ENCODE data around the gene LIN7C.

The LIN7C gene

GRCh38 chr11:27512238-27512637, 5.7 kb upstream of the LIN7C start:
- no peak for DNase-seq
- intact Hi-C loops (cut with DNase I): no loop called here

GRCh38 chr11:27509908-27510307, 3.3 kb upstream of the LIN7C start:
- DNase-seq: no peak
- intact Hi-C loops (cut with DNase I): no loop called here

DNA sequence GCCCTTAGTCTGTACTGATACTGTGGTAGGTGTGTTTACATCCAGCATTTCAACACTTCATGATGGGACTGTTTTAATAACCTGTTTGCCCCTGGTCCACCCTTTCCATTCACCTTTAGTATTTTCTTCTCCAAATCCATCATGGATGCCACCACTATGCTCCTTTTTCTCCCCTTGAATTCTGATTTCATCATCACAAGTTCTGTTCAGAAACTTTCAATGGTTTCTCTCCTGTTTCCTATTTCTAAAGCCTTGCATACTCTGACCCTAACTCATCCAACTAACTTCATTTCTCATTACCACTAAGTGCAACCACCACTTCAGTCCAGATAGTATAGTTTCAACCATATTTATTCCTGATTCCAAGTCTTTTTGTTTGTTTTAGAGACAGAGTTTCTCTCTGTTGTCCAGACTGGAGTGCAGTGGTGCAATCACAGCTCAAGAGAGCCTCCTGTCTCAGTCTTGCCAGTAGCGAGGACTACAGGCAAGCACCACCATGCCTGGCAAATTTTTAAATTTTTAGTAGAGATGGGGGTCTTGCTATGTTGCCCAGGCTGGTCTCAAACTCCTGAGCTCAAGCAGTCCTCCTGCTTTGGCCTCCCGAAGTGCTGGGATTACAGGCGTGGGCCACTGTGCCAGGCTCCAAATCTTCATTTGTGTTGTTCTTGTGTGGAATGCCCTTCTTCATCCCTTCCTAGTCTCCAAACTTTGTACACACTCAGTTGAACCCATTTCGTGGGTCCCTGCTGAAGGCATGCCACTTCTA, 1.2 kb upstream of the LIN7C start:
- no peak for DNase-seq
- intact Hi-C loops (cut with DNase I): no loop called here

- DNase-seq: no peak
- intact Hi-C loops (cut with DNase I): no loop called here
These were observed 788 bp downstream of the LIN7C start for GRCh38 chr11:27505781-27506180.

DNA sequence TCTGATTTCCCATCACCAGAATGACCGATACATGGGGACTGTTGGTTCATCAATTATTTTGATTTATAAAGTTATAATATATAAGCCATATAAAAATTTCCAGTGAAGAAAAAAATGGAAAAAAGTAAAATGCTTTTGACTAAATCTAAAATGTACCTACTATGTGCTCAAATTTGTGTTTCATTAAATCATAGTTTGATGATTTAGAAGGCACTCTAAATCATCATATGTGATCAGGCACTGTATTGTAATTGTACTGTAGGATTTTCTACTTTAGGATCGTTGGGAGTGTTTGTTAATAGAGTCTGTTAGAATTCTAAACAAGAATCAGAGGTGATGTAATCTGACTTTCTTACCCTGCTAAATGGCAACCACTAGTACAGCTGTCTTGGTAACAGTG, 2.4 kb downstream of the LIN7C start:
- intact Hi-C loops (cut with DNase I): no loop called here
- no peak for DNase-seq

GRCh38 chr11:27501100-27501499, 5.5 kb downstream of the LIN7C start:
- no peak for DNase-seq
- intact Hi-C loops (cut with DNase I): no loop called here

DNA sequence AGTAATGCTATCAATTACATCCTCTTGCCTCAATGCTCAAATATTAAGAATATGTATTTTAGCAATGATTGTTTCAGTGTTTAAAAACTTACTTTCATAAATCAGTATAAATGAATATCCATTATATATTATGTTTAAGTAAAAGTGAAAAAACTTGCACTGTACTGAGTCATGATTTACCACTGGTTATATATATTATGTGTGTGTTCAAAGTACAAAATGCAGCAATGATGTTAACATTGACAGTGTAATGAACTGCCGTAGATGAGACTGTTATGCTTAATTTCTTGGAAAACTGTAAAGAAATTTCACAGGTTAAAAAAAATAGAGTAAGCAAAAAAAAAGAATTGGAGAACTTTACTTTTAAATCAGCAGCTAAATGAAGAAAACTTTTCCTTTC, 8.7 kb downstream of the LIN7C start:
- DNase-seq: no peak
- intact Hi-C loops (cut with DNase I): no loop called here

GRCh38 chr11:27497284-27497866, 9.2 kb downstream of the LIN7C start:
- intact Hi-C loops (cut with DNase I): no loop called here
- no peak for DNase-seq

- intact Hi-C loops (cut with DNase I): no loop called here
These were observed 10.1 kb downstream of the LIN7C start for GRCh38 chr11:27496461-27496860.

GRCh38 chr11:27495710-27496300, 10.8 kb downstream of the LIN7C start:
- intact Hi-C loops (cut with DNase I): no loop called here
- DNase-seq: no peak

More at GRCh38 chr11:27496461-27496860, 10.1 kb downstream of the LIN7C start:
- no peak for DNase-seq

GRCh38 chr11:27489092-27489491, 17.5 kb downstream of the LIN7C start:
- intact Hi-C loops (cut with DNase I): loop anchor here (10.0 kb wide), 1 partner anchor 734 kb away; no protein-coding TSS in a partner anchor
- DNase-seq: no peak

DNA sequence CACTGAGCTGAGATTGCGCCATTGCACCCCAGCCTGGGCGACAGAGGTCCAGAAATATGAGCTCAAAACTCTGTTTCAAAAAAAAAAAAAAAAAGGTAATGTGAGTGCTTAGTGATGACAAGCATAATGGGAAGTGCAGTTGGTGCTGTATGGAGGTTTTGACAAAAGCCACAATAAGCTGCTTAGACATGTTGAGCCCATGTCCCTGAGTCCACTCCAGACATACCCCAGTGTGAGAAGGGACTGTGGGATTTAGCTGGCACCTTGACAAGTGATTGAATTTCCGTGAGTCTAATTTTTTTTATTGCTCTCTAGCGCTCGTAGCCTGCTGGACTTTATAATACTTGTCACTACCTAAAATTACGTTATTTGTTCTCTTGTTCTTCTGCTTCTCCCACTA, 18.9 kb downstream of the LIN7C start:
- no peak for DNase-seq
- intact Hi-C loops (cut with DNase I): loop anchor here (10.0 kb wide), 1 partner anchor 733 kb away; no protein-coding TSS in a partner anchor

DNA sequence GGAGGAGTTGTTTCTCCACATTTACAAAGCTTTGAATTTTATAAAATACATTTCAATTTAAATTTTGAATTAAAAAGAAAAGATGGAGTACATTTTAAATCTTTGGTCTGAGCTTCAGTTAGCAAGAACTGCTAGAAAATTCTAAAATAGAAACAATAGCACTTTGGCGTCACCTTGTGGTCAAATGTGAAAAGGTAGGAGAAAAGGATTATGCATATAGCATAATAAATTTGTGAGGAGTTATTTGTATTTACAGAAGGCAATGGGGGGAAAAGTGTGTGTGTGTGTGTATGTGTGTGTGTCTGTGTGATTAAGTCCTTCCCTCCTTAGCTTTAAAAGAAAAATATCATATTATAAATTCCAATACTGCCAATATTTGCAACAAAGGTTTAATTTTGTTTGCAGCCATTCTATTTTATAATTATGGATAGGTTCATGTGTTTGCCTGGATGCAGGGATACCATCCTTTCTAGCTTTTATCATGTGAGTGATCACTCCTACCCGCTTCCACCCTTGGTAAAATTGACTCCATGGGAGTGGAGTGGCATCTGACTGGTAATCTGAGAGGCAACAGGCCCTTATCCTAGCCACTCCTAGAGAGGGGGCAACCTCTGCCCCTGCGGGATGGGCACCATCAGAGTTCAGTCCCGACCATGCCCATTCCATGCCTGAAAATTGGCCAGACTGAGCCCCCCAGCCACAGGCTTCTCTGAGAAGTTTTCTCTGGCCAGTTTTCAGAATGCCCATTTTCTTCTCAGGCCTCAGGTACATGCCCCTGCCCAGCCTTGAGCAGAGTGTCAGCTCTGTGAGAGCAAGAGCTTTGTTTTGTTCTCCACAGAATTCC, 20.4 kb downstream of the LIN7C start:
- intact Hi-C loops (cut with DNase I): loop anchor here (1.0 to 10.0 kb wide), 2 partner anchors 302 to 731 kb away; no protein-coding TSS in a partner anchor
- peak in 2 of 10 donors; percentile 32 to 59 for DNase-seq

GRCh38 chr11:27482793-27483192, 23.8 kb downstream of the LIN7C start:
- intact Hi-C loops (cut with DNase I): loop anchor here (10.0 kb wide), 1 partner anchor 728 kb away; no protein-coding TSS in a partner anchor

GRCh38 chr11:27481992-27482391, 24.6 kb downstream of the LIN7C start:
- intact Hi-C loops (cut with DNase I): loop anchor here (10.0 kb wide), 1 partner anchor 727 kb away; no protein-coding TSS in a partner anchor
- no peak for DNase-seq

More at GRCh38 chr11:27482793-27483192, 23.8 kb downstream of the LIN7C start:
- no peak for DNase-seq

GRCh38 chr11:27477831-27478230, 28.7 kb downstream of the LIN7C start:
- intact Hi-C loops (cut with DNase I): no loop called here
- no peak for DNase-seq

DNA sequence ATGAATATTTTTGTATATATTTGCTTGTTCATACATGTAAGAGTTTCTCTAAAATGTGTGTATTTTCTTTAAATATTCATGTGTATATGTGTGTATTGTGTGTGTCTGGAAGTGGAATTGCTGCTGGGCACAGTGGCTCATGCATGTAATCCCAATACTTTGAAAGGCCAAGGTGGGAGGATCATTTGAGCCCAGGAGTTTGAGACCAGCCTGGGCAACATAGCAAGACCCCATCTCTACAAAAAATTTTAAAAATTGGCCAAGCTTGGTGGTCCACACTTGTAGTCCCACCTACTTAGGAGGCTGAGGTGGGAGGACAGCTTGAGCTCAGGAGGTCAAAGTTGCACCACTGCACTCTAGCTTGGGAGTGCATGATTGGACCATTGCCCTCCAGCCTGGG, 29.3 kb downstream of the LIN7C start:
- intact Hi-C loops (cut with DNase I): no loop called here
- DNase-seq: no peak

DNA sequence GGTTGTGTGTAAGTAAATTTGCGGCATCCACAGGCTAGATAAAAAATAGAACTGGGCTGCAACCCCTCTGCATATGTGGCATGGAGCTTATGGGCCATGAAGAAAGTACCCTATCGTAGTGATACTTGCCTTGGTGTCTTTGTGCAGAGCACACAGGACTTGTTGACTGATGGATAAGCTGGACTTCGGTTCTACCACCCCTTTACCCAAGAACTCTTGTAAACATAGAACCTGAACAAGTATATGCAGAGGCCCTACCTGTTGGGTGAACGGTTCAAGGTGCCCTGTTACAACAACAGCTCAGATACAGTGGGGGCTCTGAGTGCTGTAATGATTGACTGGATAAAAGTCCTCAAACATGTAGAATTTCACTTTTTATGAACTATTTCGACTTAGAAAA, 30.9 kb downstream of the LIN7C start:
- DNase-seq: no peak
- intact Hi-C loops (cut with DNase I): no loop called here

- DNase-seq: no peak
- intact Hi-C loops (cut with DNase I): loop anchor here (5.0 kb wide), 1 partner anchor 111 kb away; the partner anchor contains the start of gene CCDC34
These were observed 33.6 kb downstream of the LIN7C start for GRCh38 chr11:27473017-27473406.

DNA sequence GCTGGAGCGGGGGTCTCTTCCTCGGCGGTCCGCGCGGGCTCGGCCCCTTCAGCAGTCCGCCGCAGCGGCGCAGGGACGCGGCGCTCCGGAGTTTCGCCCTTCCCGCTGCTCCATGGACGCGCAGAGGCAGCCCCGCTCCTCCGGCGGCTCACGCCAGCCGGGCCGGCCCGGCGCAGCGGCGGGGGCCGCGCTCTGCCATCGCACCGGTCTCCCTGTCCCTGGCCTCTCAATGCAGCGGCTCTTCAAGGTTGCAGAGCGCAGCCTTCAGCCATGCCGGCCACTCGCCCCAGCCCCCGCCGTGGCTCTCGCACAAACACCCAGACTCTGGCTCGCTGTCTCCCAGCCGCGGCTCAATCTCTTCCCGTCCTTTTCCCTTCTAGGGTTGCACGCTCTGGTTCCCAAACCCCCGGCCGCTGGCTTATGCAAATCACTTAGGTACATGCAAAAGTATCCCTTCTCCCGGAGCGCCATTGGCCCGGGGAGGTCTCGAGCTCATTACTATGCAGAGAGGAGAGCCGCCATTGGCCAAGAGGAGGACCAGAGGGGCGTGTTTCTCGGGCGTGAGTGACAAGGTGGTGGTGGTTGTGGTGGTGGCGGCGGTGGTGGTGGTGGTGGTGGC, 34.1 kb downstream of the LIN7C start, which contains the start of gene LGR4:
Gene LGR4 (minus strand): TSS at position 393 of the 619 bp plus-strand sequence. CDS start 488 bp downstream, outside the sequence.
- intact Hi-C loops (cut with DNase I): loop anchor here (5.0 kb wide), 1 partner anchor 110 kb away; the partner anchor contains the start of gene CCDC34
- peak; percentile 81 to 99 (median 92) for DNase-seq
